Endothelial cell of umbilical vein (primary cell): ENCODE data around the gene ZNF362.

Source experiments
- CTCF ChIP-seq, 2 donors: IDR thresholded peaks; 1 replicate in 1 of 2; 2 replicates in 1 of 2; pipeline ENCODE4 v1.5.1; 2011; ENCODE audit warnings: low read length in 2 of 2, mild to moderate bottlenecking in 2 of 2, moderate library complexity in 2 of 2, control low read depth in 1 of 2, inconsistent platforms in 1 of 2, low read depth in 1 of 2; ENCODE audit not compliant: insufficient read depth in 1 of 2; ENCODE audit errors: extremely low read depth in 1 of 2
- EZH2 ChIP-seq: IDR thresholded peaks from 2 replicates; pipeline ENCODE4 v1.6.1; 2012; ENCODE audit warnings: borderline replicate concordance, low read depth, mild to moderate bottlenecking, moderate library complexity, low read length, inconsistent platforms; ENCODE audit not compliant: severe bottlenecking

- TF ChIP-seq CTCF (IDR thresholded peaks at IDR 0.05; ENCODE audit: extremely low read depth in 1 of 2, insufficient read depth in 1 of 2, low read depth in 1 of 2, low read length in 2 of 2) (no peak), EZH2 (no peak)
Observed at GRCh38 chr1:33273961-33274371, 17.7 kb downstream of the ZNF362 start.
